GM12878 (cell line): Measurements from ENCODE around the gene SFXN5. TPM values are rescaled to one million over a fixed set of nuclear protein-coding genes. Genes with fewer than 3 reads are reported as not detected.

Source experiments
- ATAC-seq: fragments of 200-7000 bp; cut with Tn5 transposase; 3 replicates; pipeline ENCODE4 v1.9.1; 2020; ENCODE audit warnings: mild to moderate bottlenecking, moderate library complexity
- BruUV-seq: library from RNA; stranded (reverse); fragments of 400-500 nt; replicated peaks from 2 replicates; lab custom pipeline; 2021; lab: Mats Ljungman, UMichigan
- CTCF ChIA-PET: fragments of 300-600 bp; sonication (Branson Sonifier 250); formaldehyde crosslinking; extraction: SDS; loops from one replicate; lab custom pipeline; 2021; ENCODE audit warnings: inconsistent platforms; lab: Yijun Ruan, JAX
- POLR2A ChIA-PET: fragments of 350-600 bp; formaldehyde crosslinking; extraction: SDS; loops from one replicate; lab custom pipeline; 2021; ENCODE audit warnings: inconsistent platforms; lab: Charles Lee
- RAD21 ChIA-PET: fragments of 300-600 bp; sonication (Branson Sonifier 250); formaldehyde crosslinking; loops from one replicate; lab custom pipeline; 2023; ENCODE audit warnings: antibody characterized with exemption; ENCODE audit not compliant: unreplicated experiment; lab: Charles Lee
- SMC1A ChIA-PET: fragments of 300-600 bp; sonication (Branson Sonifier 250); formaldehyde crosslinking; loops from one replicate; lab custom pipeline; 2023; ENCODE audit not compliant: unreplicated experiment, uncharacterized antibody; lab: Charles Lee
- DNase-seq: peaks from one replicate; pipeline ENCODE4 v3.0.0-alpha.2; 2011; ENCODE audit warnings: low read depth, low spot score
- FAIRE-seq: peaks from 3 replicates; lab custom pipeline; 2011; peaks lifted over from hg19 to GRCh38; lab: Jason Lieb, UNC
- H2AFZ ChIP-seq: 2 replicates; pipeline ENCODE4 v1.6.0; 2011; ENCODE audit warnings: low read depth, low read length, control low read depth; ENCODE audit not compliant: control insufficient read depth
- H3K27ac ChIP-seq: 2 replicates; pipeline ENCODE4 v1.5.1; 2011; ENCODE audit warnings: control low read depth; ENCODE audit not compliant: control insufficient read depth, insufficient read depth
- H3K27me3 ChIP-seq, 2 experiments: replicated peaks in 1 of 2; 2 replicates each; pipeline versions ENCODE4 v1.6.0 to v1.6.1; 2011; ENCODE audit warnings: low read length in 1 of 2; ENCODE audit not compliant: control insufficient read depth in 2 of 2, insufficient read depth in 2 of 2
- H3K36me3 ChIP-seq, 2 experiments: 2 replicates each; pipeline ENCODE4 v1.5.1; 2011; ENCODE audit warnings: low read length in 1 of 2; ENCODE audit not compliant: control insufficient read depth in 2 of 2, insufficient read depth in 2 of 2
- H3K4me1 ChIP-seq: 2 replicates; pipeline ENCODE4 v1.6.1; 2011; ENCODE audit warnings: mild to moderate bottlenecking, low read length, moderate library complexity, mixed read lengths; ENCODE audit not compliant: control insufficient read depth, insufficient read depth
- H3K4me2 ChIP-seq: 2 replicates; pipeline ENCODE4 v1.6.0; 2011; ENCODE audit warnings: control low read depth; ENCODE audit not compliant: control insufficient read depth, insufficient read depth
- H3K4me3 ChIP-seq: fragments of 200-600 bp; sonication (generic); 2 replicates; pipeline ENCODE4 v1.5.1; 2016
- H3K79me2 ChIP-seq: 2 replicates; pipeline ENCODE4 v1.6.0; 2011; ENCODE audit warnings: low read length; ENCODE audit not compliant: control insufficient read depth, insufficient read depth
- H3K9ac ChIP-seq: 2 replicates; pipeline ENCODE4 v1.8.0; 2011; ENCODE audit warnings: low read length, control low read depth, mixed read lengths; ENCODE audit not compliant: control insufficient read depth, insufficient read depth
- H3K9me3 ChIP-seq: replicated peaks from 3 replicates; pipeline ENCODE4 v1.5.1; 2011; ENCODE audit warnings: mild to moderate bottlenecking, low read length; ENCODE audit not compliant: control insufficient read depth, insufficient read depth
- H4K20me1 ChIP-seq: 2 replicates; pipeline ENCODE4 v1.6.0; 2011; ENCODE audit not compliant: control insufficient read depth, insufficient read depth
- BACH1 ChIP-seq: fragments of 450-650 bp; IDR thresholded peaks from 2 replicates; pipeline ENCODE4 v1.6.1; 2017; ENCODE audit warnings: mild to moderate bottlenecking, borderline replicate concordance
- CBFB ChIP-seq: IDR thresholded peaks from 2 replicates; pipeline ENCODE4 v1.6.1; 2016; ENCODE audit warnings: antibody characterized with exemption, low read depth
- MEF2A ChIP-seq: IDR thresholded peaks from 2 replicates; pipeline ENCODE4 v1.6.1; 2011; ENCODE audit warnings: low read depth, mild to moderate bottlenecking, low read length, moderate library complexity; ENCODE audit not compliant: insufficient read depth
- NBN ChIP-seq: fragments of 450-650 bp; IDR thresholded peaks from 2 replicates; pipeline ENCODE4 v1.6.1; 2016
- NFYB ChIP-seq: IDR thresholded peaks from 2 replicates; pipeline ENCODE4 v1.6.1; 2011; ENCODE audit warnings: low read depth, mild to moderate bottlenecking, low read length, improper control_type of control experiment, moderate library complexity; ENCODE audit not compliant: insufficient read depth
- POU2F2 ChIP-seq: IDR thresholded peaks from 3 replicates; pipeline ENCODE4 v1.6.1; 2011; ENCODE audit warnings: low read depth, mild to moderate bottlenecking, low read length, borderline replicate concordance
- RCOR1 ChIP-seq: conservative IDR thresholded peaks from 2 replicates; pipeline ENCODE4 v1.6.1; 2012; ENCODE audit warnings: low read depth, low read length, improper control_type of control experiment
- TARDBP ChIP-seq: IDR thresholded peaks from 2 replicates; pipeline ENCODE4 v1.6.1; 2016; ENCODE audit warnings: borderline replicate concordance
- TCF7 ChIP-seq: IDR thresholded peaks from 2 replicates; pipeline ENCODE4 v1.6.1; 2014; ENCODE audit warnings: antibody characterized with exemption, borderline replicate concordance
- WGBS: methylation state at CpG from one replicate; pipeline ENCODE4 v1.1.6; 2016; ENCODE audit warnings: low lambda C conversion rate; ENCODE audit not compliant: insufficient replicate concordance, insufficient coverage; ENCODE audit errors: missing lambda C conversion rate; 5-methylcytosine and 5-hydroxymethylcytosine counted together
- in situ Hi-C: fragments of 300-500 bp; cut with MboI; formaldehyde crosslinking; loops from 9 replicates; pipeline ENCODE4 v1.14.3; 2018; ENCODE audit warnings: mixed read lengths
- intact Hi-C: fragments of 100-400 bp; cut with micrococcal nuclease; formaldehyde crosslinking; loops from one replicate; pipeline ENCODE4 v1.14.2; 2022; ENCODE audit not compliant: unreplicated experiment
- polyA plus RNA-seq, 11 experiments: library from polyadenylated mRNA; depleted of rRNA in 4 of 11; unstranded in 6 of 11; stranded (reverse) in 5 of 11; fragments of >200 nt; fragmentation: Nextera tagmentation in 4 of 11; fragmentation: Illumina TruSeq in 1 of 11; extraction: Ambion mirVana in 4 of 11; extraction: Trizol in 1 of 11; gene quantifications; 1 replicate in 1 of 11; 2 replicates in 10 of 11; pipeline versions ENCODE4 v1.2.1 to v1.2.3, GENCODE V29; 2011 to 2016; ENCODE audit warnings: inconsistent platforms in 2 of 11, missing spikeins in 2 of 11, low read depth in 1 of 11
- total RNA-seq, 4 experiments: library from RNA; depleted of rRNA in 3 of 4; stranded (reverse); fragments of >200 nt in 3 of 4; fragmentation: Illumina TruSeq in 1 of 4; extraction: Trizol in 1 of 4; gene quantifications; 2 replicates each; pipeline versions ENCODE4 v1.2.1 to v1.2.3, GENCODE V29; 2013 to 2021
- TF ChIP-seq, protein P1 (sequence below): fragments of 450-650 bp; IDR thresholded peaks from 2 replicates; pipeline ENCODE4 v1.6.1; 2017; ENCODE audit warnings: mild to moderate bottlenecking, low read depth, inconsistent platforms; ENCODE audit not compliant: poor library complexity, severe bottlenecking

The SFXN5 gene
- total and polyA plus RNA-seq, 10 of the 15 experiments (the other 5 are each of a cell fraction or from before 2014, with no cell fraction given) = 3.3 to 15.9 (median 11.2) TPM

DNA sequence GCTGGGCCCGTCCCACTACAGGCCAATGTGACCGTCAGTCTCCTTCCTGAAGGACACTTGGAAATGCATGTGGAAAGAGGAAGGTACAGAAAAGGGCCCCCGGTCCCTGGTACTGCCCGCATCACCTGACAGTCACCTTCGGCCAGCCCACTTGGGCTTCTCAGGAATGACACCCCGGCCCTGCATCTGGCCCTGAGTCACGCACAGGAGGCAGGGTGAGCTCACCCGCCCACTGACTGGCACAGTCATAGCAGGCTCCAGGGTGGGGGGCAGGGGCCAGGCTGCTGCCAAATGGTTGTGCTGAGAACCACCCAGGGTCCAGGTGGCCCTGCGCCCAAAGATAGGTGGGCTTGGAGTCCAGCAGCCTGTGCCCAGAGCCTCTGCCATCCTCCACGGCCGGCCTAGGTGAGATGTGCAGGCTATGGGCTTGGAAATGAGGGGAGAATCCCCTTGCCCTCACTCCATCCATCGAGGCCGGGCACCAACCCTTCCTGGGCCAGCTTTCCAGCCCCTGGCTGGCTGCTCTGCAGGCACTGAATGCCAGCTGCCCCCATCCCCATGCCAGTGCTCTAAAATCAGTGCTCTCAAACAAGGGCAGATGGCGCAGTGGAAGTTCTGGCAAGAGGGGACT is 140.1 kb downstream of the SFXN5 start (continued):
- TF ChIP-seq, protein P1, sequence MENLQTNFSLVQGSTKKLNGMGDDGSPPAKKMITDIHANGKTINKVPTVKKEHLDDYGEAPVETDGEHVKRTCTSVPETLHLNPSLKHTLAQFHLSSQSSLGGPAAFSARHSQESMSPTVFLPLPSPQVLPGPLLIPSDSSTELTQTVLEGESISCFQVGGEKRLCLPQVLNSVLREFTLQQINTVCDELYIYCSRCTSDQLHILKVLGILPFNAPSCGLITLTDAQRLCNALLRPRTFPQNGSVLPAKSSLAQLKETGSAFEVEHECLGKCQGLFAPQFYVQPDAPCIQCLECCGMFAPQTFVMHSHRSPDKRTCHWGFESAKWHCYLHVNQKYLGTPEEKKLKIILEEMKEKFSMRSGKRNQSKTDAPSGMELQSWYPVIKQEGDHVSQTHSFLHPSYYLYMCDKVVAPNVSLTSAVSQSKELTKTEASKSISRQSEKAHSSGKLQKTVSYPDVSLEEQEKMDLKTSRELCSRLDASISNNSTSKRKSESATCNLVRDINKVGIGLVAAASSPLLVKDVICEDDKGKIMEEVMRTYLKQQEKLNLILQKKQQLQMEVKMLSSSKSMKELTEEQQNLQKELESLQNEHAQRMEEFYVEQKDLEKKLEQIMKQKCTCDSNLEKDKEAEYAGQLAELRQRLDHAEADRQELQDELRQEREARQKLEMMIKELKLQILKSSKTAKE = no peak
- TF ChIP-seq TCF7 (no peak), MEF2A (no peak), RCOR1 (no peak), CBFB (no peak), BACH1 (no peak), NFYB (no peak)
- TF ChIP-seq, all 136 proteins: peak for 0

DNA sequence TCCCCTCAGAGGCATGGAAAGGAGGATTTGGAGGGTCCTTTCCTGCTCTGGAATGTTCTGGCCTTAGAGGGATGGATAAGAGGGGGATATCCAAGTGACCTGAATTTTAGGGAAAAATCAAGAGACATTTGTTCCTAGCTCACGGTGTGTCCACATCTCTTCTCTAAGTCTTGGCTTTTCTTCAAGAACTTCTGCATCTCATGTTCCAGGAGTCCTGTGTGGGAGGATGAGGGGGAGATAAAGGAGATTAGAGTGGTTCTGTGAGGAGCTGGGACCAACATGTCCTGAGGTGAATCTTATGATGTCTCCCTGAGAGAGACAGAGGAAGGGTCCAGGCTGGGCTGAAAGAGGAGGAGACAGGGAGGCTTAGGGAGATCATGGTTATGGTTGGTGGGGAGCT is 142.5 kb downstream of the SFXN5 start:
- in situ Hi-C loops = no loop called here
- H3K4me2 ChIP-seq = no peak overlapping the region
- H3K9ac ChIP-seq = no peak overlapping the region
- DNase-seq = no peak
- intact Hi-C loops = no loop called here
- no peaks in the 10 kb centered on the region for H3K9me3 ChIP-seq
- no peaks in the 10 kb centered on the region; the same call in 1 of the 2 replicates for H4K20me1 ChIP-seq
- no peaks in the 10 kb centered on the region for H3K4me1 ChIP-seq
- no peak for ATAC-seq
- ChIA-PET SMC1A (no interaction called here), RAD21 (interaction anchor here (0.6 to 4.6 kb wide), 2 partner anchors 28 to 35 kb away, joined by 3 to 30 read pairs; no protein-coding TSS in a partner anchor), CTCF (interaction anchor here (0.5 to 9.4 kb wide), 3 partner anchors 36 to 283 kb away, joined by 3 to 105 read pairs (median 5); no protein-coding TSS in a partner anchor), POLR2A (no interaction called here)
- FAIRE-seq = no peak
- H3K27ac ChIP-seq = no peak overlapping the region
- H3K79me2 ChIP-seq = no peaks in the 10 kb centered on the region
- 0% methylated on average over 1 of the region's 1 CpG for WGBS
- H3K4me3 ChIP-seq = no peak overlapping the region
- no peak overlapping the region for H2AFZ ChIP-seq
- no TSS peak for BruUV-seq
- peaks cover 2 to 9% of the 10 kb centered on the region in 2 experiments for H3K27me3 ChIP-seq
- H3K36me3 ChIP-seq = no peaks in the 10 kb centered on the region
- TF ChIP-seq TARDBP (no peak), POU2F2 (no peak), NBN (no peak)
